PC-9 (cell line): ENCODE measurements around the gene TRIM26. TPM values are rescaled to one million over a fixed set of nuclear protein-coding genes. Genes with fewer than 3 reads are reported as not detected.

Experiments used
- BruUV-seq: library from RNA; stranded (reverse); fragments of 400-500 nt; replicated peaks from 2 replicates; lab custom pipeline; 2021; lab: Mats Ljungman, UMichigan
- CTCF ChIA-PET: fragments of 300-600 bp; sonication (Branson Sonifier 250); formaldehyde crosslinking; loops from one replicate; lab custom pipeline; 2022; ENCODE audit warnings: antibody characterized with exemption; lab: Charles Lee
- POLR2A ChIA-PET: fragments of 300-600 bp; sonication (Branson Sonifier 250); formaldehyde crosslinking; loops from one replicate; lab custom pipeline; 2022; ENCODE audit warnings: antibody characterized with exemption; ENCODE audit not compliant: unreplicated experiment; lab: Charles Lee
- DNase-seq, 2 experiments: peaks; one replicate each; pipeline versions ENCODE4 v3.0.0 to v3.0.0-alpha.2; 2015 to 2022; ENCODE audit warnings: mixed read lengths in 1 of 2
- H2AFZ ChIP-seq: fragments of 200-600 bp; sonication (generic); 2 replicates; pipeline ENCODE4 v1.8.1; 2017; ENCODE audit warnings: antibody characterized with exemption
- H3F3A ChIP-seq: fragments of 200-600 bp; sonication (generic); 2 replicates; pipeline ENCODE4 v1.8.1; 2017; ENCODE audit warnings: antibody characterized with exemption, mild to moderate bottlenecking, low read depth; ENCODE audit not compliant: insufficient read depth
- H3K27ac ChIP-seq: fragments of 200-600 bp; sonication (generic); 2 replicates; pipeline ENCODE4 v1.6.1; 2016; ENCODE audit warnings: mixed run types
- H3K27me3 ChIP-seq: fragments of 200-600 bp; sonication (generic); 2 replicates; pipeline ENCODE4 v1.6.1; 2016; ENCODE audit warnings: low read depth, mixed run types; ENCODE audit not compliant: insufficient read depth
- H3K36me3 ChIP-seq: fragments of 200-600 bp; sonication (generic); 2 replicates; pipeline ENCODE4 v1.6.1; 2016; ENCODE audit warnings: low read depth, mixed run types
- H3K4me1 ChIP-seq: fragments of 200-600 bp; sonication (generic); replicated peaks from 2 replicates; pipeline ENCODE4 v1.6.1; 2016; ENCODE audit warnings: mixed run types; ENCODE audit not compliant: insufficient read depth
- H3K4me2 ChIP-seq: fragments of 200-600 bp; sonication (generic); 2 replicates; pipeline ENCODE4 v1.6.1; 2017; ENCODE audit warnings: mixed run types
- H3K4me3 ChIP-seq: fragments of 200-600 bp; sonication (generic); 2 replicates; pipeline ENCODE4 v1.6.1; 2016; ENCODE audit warnings: mixed run types
- H3K79me2 ChIP-seq: fragments of 200-600 bp; sonication (generic); 2 replicates; pipeline ENCODE4 v1.6.1; 2017; ENCODE audit warnings: low read depth, mixed run types
- H3K9me2 ChIP-seq: fragments of 200-600 bp; sonication (generic); 2 replicates; pipeline ENCODE4 v1.8.1; 2017; ENCODE audit warnings: mild to moderate bottlenecking; ENCODE audit not compliant: insufficient read depth
- H3K9me3 ChIP-seq: fragments of 200-600 bp; sonication (generic); 2 replicates; pipeline ENCODE4 v1.8.1; 2016; ENCODE audit warnings: low read depth; ENCODE audit not compliant: insufficient read depth
- H4K20me1 ChIP-seq: fragments of 200-600 bp; sonication (generic); 2 replicates; pipeline ENCODE4 v1.8.1; 2017; ENCODE audit not compliant: insufficient read depth
- EZH2 ChIP-seq: fragments of 200-600 bp; sonication (generic); IDR thresholded peaks from 2 replicates; pipeline ENCODE4 v1.8.0; 2017; ENCODE audit warnings: antibody characterized with exemption, low read depth
- intact Hi-C: fragments of 100-400 bp; cut with micrococcal nuclease; formaldehyde crosslinking; loops from one replicate; pipeline ENCODE4 v1.10.0; 2022; ENCODE audit not compliant: unreplicated experiment
- total RNA-seq: library from RNA; stranded (reverse); gene quantifications from 2 replicates; pipeline ENCODE4 v1.2.3, GENCODE V29; 2021
- TF ChIP-seq, protein P1 (sequence below): fragments of 200-600 bp; sonication (generic); conservative IDR thresholded peaks from 2 replicates; pipeline ENCODE4 v1.6.1; 2017; ENCODE audit warnings: mixed run types, antibody characterized with exemption, mild to moderate bottlenecking, moderate library complexity

Gene TRIM26
- total RNA-seq, 1 experiment from 2014 or later, result 53.9 TPM

DNA sequence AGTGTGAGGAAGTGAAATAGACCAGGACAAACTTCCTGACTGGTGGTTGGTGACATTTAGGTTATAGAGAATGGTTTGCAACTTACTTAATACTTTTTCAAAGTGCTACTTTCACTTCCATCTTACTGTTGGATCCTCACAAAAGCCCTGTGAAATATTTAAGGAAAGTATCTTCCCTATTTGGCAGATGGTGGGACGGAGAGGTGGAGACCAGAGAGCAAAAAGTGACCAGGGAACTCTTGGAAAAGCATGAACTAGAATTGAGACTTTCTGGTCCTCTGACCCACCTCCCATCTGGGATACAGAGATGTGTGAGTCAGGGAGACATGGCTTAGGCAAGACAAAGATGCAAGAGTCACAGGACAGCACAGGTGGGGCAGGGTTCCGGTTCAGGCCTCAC, 55.2 kb downstream of the TRIM26 start:
- H3K4me2 ChIP-seq, result no peak overlapping the region
- no peaks in the 10 kb centered on the region for H3F3A ChIP-seq
- H2AFZ ChIP-seq, result no peak overlapping the region
- no peak for TF ChIP-seq EZH2
- TF ChIP-seq, protein P1, sequence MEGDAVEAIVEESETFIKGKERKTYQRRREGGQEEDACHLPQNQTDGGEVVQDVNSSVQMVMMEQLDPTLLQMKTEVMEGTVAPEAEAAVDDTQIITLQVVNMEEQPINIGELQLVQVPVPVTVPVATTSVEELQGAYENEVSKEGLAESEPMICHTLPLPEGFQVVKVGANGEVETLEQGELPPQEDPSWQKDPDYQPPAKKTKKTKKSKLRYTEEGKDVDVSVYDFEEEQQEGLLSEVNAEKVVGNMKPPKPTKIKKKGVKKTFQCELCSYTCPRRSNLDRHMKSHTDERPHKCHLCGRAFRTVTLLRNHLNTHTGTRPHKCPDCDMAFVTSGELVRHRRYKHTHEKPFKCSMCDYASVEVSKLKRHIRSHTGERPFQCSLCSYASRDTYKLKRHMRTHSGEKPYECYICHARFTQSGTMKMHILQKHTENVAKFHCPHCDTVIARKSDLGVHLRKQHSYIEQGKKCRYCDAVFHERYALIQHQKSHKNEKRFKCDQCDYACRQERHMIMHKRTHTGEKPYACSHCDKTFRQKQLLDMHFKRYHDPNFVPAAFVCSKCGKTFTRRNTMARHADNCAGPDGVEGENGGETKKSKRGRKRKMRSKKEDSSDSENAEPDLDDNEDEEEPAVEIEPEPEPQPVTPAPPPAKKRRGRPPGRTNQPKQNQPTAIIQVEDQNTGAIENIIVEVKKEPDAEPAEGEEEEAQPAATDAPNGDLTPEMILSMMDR, result no peak
- H3K27me3 ChIP-seq, result no peaks in the 10 kb centered on the region
- H4K20me1 ChIP-seq, result no peaks in the 10 kb centered on the region
- no peaks in the 10 kb centered on the region for H3K36me3 ChIP-seq
- H3K4me1 ChIP-seq, result peaks cover 16% of the 10 kb centered on the region; the same call in 1 of the 2 replicates
- H3K9me3 ChIP-seq, result no peaks in the 10 kb centered on the region
- no peaks in the 10 kb centered on the region for H3K79me2 ChIP-seq
- POLR2A ChIA-PET, result no interaction called here
- no peak overlapping the region for H3K4me3 ChIP-seq
- intact Hi-C loops, result no loop called here
- H3K9me2 ChIP-seq, result no peaks in the 10 kb centered on the region
- BruUV-seq, result no TSS peak
- CTCF ChIA-PET, result no interaction called here
- H3K27ac ChIP-seq, result no peak overlapping the region
- no peak for DNase-seq

DNA sequence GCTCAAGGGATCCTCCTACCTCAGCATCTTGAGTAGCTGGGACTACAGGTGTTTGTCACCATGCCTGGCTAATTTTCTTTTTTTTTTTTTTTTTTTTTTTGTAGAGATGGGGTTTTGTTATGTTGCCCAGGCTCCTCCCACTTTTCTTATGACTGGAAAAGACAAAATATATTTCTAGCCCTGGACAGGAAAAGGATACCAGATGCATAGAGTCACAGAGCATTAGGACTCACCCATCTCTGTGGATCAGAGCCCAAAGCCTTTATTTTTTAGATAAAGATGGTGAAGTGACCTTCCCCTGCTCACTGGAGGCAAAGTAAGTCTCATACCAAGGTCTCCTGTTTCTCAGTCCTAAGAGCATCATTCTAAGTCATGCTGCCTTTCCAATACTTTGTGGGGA, 55.6 kb downstream of the TRIM26 start:
- no peaks in the 10 kb centered on the region for H3K9me2 ChIP-seq
- CTCF ChIA-PET, result no interaction called here

DNA sequence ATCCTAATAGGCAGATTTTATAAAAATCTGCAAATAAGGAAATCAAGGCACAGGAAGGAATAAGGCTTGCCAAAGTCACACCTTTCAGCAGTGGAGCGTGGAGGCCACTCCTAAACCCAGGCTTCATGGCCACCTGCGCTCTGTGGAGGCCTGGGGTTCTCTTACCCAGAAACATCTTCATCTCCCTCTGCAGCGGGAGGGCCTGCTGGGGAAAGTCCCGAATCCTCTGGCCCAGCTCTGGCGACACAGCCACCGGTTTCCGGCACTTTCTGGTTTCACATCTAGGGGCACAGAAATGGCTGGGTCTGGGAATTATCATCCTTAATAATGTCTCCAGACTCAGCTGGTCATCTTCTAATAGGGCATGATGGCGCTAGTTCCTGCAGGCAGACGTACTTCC, 56.4 kb downstream of the TRIM26 start:
- intact Hi-C loops, result no loop called here
- TF ChIP-seq EZH2, result no peak
- no TSS peak for BruUV-seq
- H3F3A ChIP-seq, result no peaks in the 10 kb centered on the region
- CTCF ChIA-PET, result no interaction called here
- no peaks in the 10 kb centered on the region for H3K36me3 ChIP-seq
- H3K27ac ChIP-seq, result no peak overlapping the region
- POLR2A ChIA-PET, result no interaction called here
- H3K9me3 ChIP-seq, result no peaks in the 10 kb centered on the region
- no peak overlapping the region for H3K4me3 ChIP-seq
- H3K79me2 ChIP-seq, result no peaks in the 10 kb centered on the region
- H4K20me1 ChIP-seq, result no peaks in the 10 kb centered on the region
- DNase-seq, result no peak
- no peak overlapping the region for H3K4me2 ChIP-seq
- H3K27me3 ChIP-seq, result no peaks in the 10 kb centered on the region
- H3K9me2 ChIP-seq, result no peaks in the 10 kb centered on the region
- H2AFZ ChIP-seq, result no peak overlapping the region
- peaks cover 16% of the 10 kb centered on the region; the same call in 1 of the 2 replicates for H3K4me1 ChIP-seq

More for the DNA sequence above, 55.6 kb downstream of the TRIM26 start:
- Histone ChIP-seq H3F3A (no peaks in the 10 kb centered on the region), H2AFZ (no peak overlapping the region), H3K27ac (no peak overlapping the region), H3K9me3 (no peaks in the 10 kb centered on the region), H3K79me2 (no peaks in the 10 kb centered on the region), H3K4me2 (no peak overlapping the region), H3K27me3 (no peaks in the 10 kb centered on the region), H4K20me1 (no peaks in the 10 kb centered on the region), H3K36me3 (no peaks in the 10 kb centered on the region), H3K4me3 (no peak overlapping the region), H3K4me1 (peaks cover 16% of the 10 kb centered on the region; the same call in 1 of the 2 replicates)
- BruUV-seq, result no TSS peak
- DNase-seq, result no peak
- TF ChIP-seq, protein P1, result no peak
- no peak for TF ChIP-seq EZH2
- POLR2A ChIA-PET, result no interaction called here
- intact Hi-C loops, result no loop called here

DNA sequence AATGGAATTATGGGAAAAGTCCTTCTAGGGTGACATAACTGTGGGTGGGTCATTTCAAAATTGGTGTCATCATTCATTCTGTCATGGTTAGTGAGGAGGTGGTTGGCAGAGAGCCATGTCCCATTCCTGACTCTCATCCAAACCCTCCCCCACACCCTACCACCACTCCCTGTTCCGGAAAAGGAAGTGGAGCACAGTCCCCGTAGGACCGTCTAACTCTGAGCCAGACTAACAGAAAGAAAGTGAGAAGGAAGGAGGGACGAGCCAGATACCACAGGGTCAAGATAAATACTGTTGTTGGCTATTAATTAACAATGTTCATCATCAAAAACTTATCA, 57.0 kb downstream of the TRIM26 start:
- Histone ChIP-seq H4K20me1 (no peaks in the 10 kb centered on the region), H3K79me2 (no peaks in the 10 kb centered on the region), H3K27ac (no peak overlapping the region), H3K36me3 (no peaks in the 10 kb centered on the region), H3K9me2 (no peaks in the 10 kb centered on the region), H3K4me3 (no peak overlapping the region), H3K4me1 (peaks cover 16% of the 10 kb centered on the region; the same call in 1 of the 2 replicates), H3K9me3 (no peaks in the 10 kb centered on the region), H2AFZ (no peak overlapping the region), H3K27me3 (no peaks in the 10 kb centered on the region), H3F3A (no peaks in the 10 kb centered on the region), H3K4me2 (no peak overlapping the region)
- no peak for TF ChIP-seq EZH2
- TF ChIP-seq, protein P1, result no peak
- BruUV-seq, result no TSS peak
- DNase-seq, result peak in 1 of 2 experiments; percentile 5
- ChIA-PET CTCF (no interaction called here), POLR2A (no interaction called here)
- intact Hi-C loops, result no loop called here
